NK-92 (cell line): ENCODE measurements around the gene TOX2.

Source experiments
- DNase-seq: peaks from one replicate; lab custom pipeline; 2025; ENCODE audit not compliant: unreplicated experiment; lab: John Stamatoyannopoulos, UW

TOX2 gene

GRCh38 chr20:43955750-43956191, 41.1 kb downstream of the TOX2 start:
- no peak for DNase-seq

- DNase-seq, result no peak
These were observed 42.7 kb downstream of the TOX2 start for GRCh38 chr20:43957392-43957791.

- DNase-seq, result no peak
These were observed 44.0 kb downstream of the TOX2 start for GRCh38 chr20:43958626-43959025.

GRCh38 chr20:43959079-43959919, 44.6 kb downstream of the TOX2 start:
- no peak for DNase-seq

- no peak for DNase-seq
These were observed 45.2 kb downstream of the TOX2 start for GRCh38 chr20:43959920-43960227.

GRCh38 chr20:43960231-43960630, 45.6 kb downstream of the TOX2 start:
- no peak for DNase-seq

- DNase-seq, result no peak
These were observed 46.5 kb downstream of the TOX2 start for GRCh38 chr20:43961116-43961515.

GRCh38 chr20:43961541-43962471, 47.2 kb downstream of the TOX2 start:
- no peak for DNase-seq

GRCh38 chr20:43962530-43962929, 47.9 kb downstream of the TOX2 start:
- no peak for DNase-seq

- no peak for DNase-seq
These were observed 48.6 kb downstream of the TOX2 start for GRCh38 chr20:43963233-43963632.

- DNase-seq, result no peak
These were observed 49.5 kb downstream of the TOX2 start for GRCh38 chr20:43963872-43964791.

- DNase-seq, result no peak
These were observed 53.8 kb downstream of the TOX2 start for GRCh38 chr20:43968341-43969000.

GRCh38 chr20:43969028-43969447, 54.4 kb downstream of the TOX2 start:
- no peak for DNase-seq

- no peak for DNase-seq
These were observed 55.0 kb downstream of the TOX2 start for GRCh38 chr20:43969501-43970182.

- no peak for DNase-seq
These were observed 56.6 kb downstream of the TOX2 start for GRCh38 chr20:43971267-43971666.

- DNase-seq, result no peak
These were observed 57.4 kb downstream of the TOX2 start for GRCh38 chr20:43972051-43972450.

- no peak for DNase-seq
These were observed 58.0 kb downstream of the TOX2 start for GRCh38 chr20:43972692-43973091.

- no peak for DNase-seq
These were observed 58.6 kb downstream of the TOX2 start for GRCh38 chr20:43973231-43973630.

- no peak for DNase-seq
These were observed 59.2 kb downstream of the TOX2 start for GRCh38 chr20:43973671-43974450.
